ENCODE data around the gene UBE2G2.
"Not testable (repeated sequence)": the region's sequence is repeated elsewhere in the genome, so short reads cannot be mapped to it uniquely, and the experiment has no call there.

UBE2G2 gene

DNA sequence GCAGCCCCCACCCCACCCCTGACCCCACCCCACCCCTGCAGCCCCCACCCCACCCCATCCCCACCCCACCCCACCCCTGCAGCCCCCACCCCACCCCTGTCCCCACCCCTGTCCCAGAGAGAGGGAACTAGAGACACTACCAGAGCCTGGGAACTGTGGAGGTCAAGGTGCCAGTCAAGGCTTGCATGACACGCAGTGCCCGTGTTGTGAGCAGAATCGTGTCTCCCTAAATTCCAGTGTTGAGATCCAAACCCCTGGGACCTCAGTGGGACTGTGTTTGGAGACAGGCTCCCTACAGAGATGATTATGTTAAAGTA is 34.7 kb upstream of the UBE2G2 start:
- DNase-seq (ENCODE audit: low read depth, low spot score): no peak

DNA sequence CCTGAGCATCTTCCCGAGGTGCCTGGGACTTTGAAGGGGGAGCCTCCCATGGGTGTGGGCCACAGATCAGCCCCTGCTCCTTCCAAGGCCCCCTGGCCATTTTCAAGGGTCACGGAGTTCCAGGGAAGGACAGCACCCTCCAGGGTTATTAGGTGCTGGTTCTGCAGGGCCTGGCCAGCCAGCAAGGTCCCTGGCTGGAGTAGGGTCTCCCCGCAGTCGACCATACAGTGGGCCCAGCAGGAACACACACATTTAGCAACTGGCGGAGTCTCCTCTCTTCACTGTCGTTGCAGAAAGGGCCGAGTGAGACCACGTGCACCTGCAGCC is 34.0 kb upstream of the UBE2G2 start:
- DNase-seq (ENCODE audit: low read depth, low spot score): no peak

DNA sequence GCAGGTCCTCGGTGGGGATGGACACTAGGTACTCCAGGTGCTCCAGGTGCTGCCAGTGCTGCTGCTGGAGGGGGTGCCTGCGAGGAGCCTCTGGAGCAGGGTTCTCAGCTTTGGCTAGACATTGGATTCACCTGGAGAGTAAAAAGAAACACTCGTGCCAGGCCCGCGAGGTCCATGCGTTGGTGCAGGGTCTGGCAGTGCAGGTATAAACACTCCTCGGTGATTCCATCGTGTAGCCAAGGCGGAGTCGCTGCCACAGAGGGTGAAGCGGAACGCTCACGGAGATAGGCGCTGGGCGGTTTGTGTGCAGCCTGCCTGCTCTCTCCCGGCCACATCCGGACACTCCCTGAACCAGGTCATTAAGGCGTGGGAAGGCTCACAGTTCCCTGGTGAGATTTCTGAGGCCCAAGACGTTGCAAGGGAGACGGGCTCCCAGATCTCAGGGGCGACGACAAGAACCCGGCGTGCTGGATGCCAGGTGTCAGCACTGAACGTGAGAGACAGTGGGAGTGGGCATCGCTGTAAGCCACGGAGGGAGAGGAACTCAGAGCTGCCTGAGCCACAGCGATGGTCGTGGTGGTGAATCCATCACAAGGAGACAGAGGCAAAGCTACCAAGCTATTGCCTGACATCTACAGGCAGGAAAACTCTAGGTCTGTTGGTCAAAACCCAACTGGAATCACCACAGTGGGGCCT is 33.5 kb upstream of the UBE2G2 start:
- no peak for DNase-seq (ENCODE audit: low read depth, low spot score)

DNA sequence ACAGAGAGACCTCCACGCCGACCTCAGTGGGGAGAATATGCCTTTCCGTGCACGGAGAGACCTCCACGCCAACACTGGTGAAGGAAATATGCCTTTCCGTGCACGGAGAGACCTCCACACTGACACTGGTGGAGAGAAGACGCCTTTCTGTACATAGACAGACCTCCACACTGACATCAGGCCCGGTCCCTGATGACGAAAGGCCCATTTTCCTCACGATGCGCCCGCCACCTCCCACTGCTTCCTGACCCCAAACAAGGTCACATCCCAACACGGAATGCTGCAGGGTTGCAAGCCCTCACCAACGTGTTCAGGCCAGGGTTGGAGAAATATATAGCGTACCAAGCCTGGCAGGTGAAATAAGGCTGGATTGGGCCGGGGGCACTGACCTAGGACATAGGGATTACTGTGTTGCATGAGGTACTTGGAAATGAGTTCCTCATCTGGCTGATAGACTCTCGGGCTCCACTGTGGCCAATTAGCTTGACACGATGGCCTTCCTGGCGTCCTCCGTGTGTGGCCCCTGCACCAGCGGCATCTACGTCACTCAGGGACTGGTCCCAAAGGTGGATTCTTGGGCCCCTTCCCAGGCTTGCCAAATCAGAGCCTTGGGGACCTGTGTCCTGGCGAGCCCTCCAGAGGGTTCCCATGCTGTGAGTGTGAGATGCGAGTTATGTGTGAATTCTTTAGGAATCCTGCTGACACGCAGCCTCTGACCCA is 32.8 kb upstream of the UBE2G2 start:
- DNase-seq (ENCODE audit: low read depth, low spot score): no peak

DNA sequence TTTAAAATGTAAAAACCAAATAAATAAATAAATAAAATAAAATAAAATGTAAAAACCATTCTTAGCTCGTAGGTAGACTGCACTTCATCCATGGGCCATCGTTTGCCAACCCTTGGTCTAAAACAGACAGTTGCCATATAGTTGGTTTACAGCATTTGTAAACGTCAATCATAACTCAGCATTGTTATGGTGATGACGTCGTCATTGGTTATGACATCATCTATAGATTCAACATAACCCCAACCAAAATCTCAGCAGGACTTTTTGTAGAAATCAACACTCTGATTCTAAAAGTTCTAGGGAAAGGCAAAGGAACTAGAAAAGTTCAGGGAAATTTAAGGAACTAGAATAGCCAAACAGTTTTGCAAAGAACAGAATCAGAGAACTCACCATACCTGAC is 32.0 kb upstream of the UBE2G2 start:
- no peak for DNase-seq (ENCODE audit: low read depth, low spot score)

DNA sequence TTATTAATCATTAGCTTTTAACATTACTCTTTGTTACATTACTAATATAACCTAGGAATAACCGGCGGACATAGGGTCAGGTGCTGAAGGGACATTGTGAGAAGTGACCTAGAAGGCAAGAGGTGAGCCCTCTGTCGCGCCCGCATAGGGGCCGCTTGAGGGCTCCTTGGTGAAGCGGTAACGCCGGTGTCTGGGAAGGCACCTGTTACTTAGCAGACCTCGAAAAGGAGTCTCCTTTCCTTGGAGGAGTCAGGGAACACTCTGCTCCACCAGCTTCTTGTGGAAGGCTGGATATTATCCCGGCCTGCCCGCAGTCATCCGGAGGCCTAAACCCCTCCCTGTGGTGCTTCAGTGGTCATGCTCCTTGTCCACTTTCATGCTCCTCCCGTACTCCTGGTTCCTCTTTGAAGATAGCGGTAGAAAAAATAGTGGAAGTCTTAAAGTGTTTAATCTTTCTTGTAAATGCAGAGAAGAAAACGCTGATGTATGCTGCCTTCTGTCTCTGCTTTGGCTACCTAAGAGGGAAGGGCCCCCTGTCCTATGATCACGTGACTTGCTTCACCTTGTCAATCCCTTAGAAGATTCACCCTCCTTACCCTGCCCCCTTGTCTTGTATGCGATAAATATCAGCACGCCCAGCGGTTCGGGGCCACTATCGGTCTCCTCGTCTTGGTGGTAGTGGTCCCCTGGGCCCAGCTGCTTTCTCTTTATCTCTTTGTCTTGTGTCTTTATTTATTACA is 31.1 kb upstream of the UBE2G2 start:
- not testable (repeated sequence) for DNase-seq (ENCODE audit: low read depth, low spot score)

DNA sequence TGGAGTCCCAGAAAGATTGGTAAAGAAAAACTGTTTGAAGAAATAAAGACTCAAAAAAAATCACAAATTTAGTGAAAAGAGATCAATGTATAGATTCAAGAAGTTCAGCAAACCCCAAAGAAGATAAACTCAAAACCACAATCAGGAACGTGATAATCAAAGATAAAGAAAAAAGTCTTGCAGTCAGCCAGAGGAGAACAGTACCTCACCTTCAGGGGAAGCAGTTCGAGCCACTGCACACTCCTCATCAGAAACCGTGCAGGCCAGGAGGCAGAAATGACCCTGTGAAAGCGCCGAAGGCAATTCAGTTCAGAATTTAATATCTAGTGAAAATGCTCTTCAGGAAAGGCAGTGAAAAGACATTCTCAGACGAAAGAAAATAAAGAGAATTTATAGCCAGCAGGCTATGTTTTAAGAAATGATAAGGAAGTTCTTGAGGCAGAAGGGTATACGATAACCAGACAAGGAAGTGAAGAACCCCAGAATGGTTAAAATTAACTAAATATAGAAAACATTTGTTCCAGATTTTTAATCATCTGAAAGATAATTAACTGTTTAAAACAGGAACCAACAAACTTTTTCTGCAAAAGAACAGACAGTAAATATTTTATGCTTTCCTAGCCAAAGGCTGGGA is 29.7 kb upstream of the UBE2G2 start:
- no peak for DNase-seq (ENCODE audit: low read depth, low spot score)

DNA sequence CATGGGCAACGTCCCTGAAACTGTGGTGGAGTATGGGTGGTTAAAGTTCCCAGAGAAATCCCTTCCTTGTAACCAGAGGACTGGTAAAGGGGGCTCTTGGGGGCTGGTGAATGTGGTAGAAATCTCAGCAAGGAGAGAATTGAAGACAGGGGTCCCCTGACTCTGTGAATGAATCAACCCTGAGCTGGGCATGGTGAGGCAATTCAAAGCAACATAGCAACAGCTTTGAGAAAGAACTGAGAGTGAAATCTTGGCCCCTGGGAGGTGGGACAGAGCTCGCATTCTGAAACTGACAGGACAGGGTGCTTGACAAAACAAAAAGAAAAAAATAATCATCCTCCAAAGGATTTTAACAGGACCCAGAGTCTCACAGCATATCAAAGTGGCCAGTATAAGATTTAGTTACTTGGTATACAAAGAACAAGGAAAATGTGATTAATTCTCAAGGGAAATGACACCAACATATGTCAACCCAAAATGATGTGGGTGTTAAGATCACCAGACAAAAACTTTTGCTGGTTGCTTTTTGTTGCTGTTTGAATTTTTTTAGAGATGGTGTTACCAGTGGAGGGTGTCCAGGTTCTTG is 28.0 kb upstream of the UBE2G2 start:
- DNase-seq (ENCODE audit: low read depth, low spot score): no peak

DNA sequence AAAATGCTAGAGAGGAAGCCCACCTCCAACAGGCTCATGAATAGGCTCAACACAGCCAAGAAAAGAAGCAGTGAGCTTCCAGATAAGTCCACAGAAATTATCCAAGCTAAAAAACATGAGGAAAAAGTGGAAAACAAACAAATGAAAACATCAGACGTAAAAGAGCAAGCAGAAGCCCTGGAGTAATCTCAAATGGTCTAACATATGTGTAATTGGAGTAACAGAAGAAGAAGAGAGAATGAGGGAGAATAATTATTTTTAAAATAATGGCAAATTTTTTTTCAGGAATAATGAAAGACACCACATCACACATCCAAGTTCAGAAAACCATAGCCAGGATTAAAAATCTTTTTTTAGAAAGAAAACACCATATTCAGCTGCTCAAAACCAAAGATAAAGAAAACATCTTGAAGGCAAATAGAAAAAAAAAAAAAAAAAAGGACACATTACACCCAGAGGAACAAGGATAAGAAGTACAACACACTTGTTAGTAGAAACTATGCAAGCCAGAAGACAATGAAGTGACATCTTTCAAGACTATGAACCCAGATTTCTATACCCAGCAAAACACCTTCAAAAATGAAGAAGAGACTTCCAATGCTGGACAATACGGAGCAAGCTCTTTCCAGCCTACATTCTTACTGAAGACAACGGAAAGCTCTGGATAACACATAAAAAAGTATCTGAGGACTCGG is 26.9 kb upstream of the UBE2G2 start:
- DNase-seq (ENCODE audit: low read depth, low spot score): no peak

DNA sequence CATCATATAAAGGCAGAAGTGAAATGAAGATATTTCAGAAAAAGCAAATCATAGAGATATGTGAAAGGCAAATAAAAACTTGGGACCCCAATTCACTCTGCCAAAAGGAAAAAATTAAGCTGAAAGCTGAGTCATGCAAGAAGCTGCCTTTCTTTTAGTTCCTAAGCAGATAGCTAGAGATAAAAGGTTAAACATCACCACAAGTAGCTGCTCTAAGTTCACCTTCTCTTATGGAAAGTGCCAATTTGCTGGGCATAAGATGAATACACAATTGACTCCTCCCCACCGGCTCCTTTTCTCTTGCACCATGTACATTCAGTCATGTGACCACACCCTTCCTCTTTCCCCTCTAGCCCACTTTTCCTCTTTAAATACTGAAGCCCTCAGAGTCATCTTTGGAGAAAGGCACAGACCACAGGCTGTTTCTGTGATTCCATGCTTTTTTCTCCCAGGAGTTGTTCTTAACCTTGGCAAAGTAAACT is 21.6 kb upstream of the UBE2G2 start:
- no peak for DNase-seq (ENCODE audit: low read depth, low spot score)

DNA sequence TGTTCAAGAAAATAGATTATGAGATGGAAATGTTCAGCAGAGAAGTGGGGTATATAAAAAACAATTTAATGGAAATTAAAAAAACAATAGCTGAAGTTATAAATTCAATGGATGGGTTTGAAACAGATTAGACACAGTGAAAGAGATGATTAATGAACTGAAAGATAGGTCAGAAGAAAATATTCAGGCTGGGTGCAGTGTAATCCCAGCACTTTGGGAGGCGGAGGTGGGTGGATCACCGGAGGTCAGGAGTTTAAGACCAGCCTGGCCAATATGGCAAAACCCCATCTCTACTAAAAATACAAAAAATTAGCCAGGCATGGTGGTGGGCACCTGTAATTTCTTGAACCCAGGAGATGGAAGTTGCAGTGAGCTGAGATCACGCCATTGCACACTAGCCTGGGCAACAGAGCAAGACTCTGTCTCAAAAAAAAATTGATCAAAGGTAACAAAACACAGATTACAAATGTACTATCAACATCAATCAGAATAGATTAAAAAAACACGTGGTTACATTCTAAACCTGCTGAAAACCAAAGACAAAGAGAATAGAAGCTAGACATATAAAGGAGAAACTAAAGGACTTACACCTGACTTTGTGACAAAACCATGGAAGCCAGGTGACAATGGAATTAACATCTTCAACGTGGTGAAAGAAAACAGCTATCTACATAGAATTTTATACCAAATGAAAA is 21.0 kb upstream of the UBE2G2 start:
- DNase-seq (ENCODE audit: low read depth, low spot score): no peak

DNA sequence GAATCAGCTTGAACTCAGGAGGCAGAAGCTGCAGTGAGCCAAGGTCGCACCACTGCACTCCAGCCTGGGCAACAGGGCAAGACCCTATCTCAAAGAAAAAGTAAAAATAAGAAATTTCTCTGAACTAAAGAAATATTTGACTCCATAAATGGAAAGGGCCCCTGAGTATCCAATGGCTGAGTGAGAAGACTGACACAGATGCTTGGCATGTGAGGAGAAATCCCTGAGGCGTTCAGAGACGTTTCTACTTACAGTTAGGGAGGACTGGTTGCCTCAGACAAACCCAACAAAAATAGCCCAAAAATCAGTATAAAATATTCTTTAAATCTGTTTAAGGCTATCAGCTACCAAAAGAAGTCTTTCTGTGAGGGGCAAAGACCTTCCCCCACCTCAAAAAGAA is 19.2 kb upstream of the UBE2G2 start:
- no peak for DNase-seq (ENCODE audit: low read depth, low spot score)

DNA sequence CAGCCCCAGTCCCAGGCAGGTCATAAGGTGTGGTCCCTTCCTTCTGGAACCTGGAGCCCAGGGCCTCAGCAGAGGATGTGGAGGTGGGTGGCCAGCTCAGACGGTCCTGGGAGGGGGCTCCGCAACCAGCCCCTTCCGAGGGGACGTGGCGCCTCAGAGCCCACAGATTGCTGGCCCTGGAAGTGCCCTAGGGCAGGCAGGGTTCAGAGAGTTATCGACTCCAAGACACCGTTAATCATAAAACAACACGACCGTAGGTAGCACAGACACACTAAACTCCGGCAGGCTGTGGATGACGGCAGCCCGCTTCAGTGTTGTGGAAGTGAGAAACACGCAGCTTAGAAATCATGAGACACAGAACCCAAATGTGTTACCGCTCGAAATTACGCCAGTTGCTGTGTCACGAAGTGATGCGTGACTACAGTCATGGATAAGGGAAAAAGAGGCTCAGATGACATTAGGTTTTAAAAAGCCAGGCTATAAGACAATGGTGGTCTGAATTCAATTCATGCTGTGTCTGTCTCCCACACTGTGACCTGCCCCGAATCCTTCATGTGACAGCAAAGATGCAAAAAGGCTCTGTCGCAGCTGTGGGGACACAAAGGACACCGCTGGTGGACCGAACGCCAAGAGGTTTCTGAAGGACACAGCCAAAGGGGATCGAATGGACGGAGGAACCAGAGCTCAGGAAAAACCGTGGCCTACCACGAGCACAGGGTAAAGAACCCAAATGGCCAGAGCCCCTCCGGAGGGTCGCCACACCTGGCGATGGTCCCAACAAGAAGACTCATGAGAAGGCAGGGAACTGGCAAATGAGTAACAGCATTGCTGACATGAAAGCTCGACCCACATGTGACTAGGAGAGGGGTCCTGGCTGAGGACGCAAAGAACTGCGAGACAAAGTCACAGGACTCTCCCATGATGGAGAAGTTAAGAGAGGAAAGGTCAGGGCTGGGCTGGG is 17.9 kb upstream of the UBE2G2 start:
- no peak for DNase-seq (ENCODE audit: low read depth, low spot score)

DNA sequence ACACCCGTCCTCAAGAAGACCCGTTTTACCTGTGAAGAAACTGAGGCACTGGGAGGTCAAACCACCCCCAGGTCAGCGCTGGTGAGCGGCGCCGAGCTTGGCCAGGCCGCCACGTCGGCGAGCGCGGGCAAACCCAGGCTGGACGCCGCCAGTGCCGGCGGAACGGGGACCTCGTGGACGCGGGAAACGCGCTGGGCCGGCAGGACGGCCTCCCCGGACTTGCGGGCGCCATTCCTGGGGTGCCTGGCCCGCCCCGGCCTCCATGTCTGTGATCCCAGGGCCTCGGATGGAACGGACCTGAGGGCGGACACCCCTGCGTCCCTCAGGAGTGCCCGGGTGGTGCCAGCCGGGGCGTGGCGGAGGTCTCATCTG is 17.0 kb upstream of the UBE2G2 start:
- no peak for DNase-seq (ENCODE audit: low read depth, low spot score)

DNA sequence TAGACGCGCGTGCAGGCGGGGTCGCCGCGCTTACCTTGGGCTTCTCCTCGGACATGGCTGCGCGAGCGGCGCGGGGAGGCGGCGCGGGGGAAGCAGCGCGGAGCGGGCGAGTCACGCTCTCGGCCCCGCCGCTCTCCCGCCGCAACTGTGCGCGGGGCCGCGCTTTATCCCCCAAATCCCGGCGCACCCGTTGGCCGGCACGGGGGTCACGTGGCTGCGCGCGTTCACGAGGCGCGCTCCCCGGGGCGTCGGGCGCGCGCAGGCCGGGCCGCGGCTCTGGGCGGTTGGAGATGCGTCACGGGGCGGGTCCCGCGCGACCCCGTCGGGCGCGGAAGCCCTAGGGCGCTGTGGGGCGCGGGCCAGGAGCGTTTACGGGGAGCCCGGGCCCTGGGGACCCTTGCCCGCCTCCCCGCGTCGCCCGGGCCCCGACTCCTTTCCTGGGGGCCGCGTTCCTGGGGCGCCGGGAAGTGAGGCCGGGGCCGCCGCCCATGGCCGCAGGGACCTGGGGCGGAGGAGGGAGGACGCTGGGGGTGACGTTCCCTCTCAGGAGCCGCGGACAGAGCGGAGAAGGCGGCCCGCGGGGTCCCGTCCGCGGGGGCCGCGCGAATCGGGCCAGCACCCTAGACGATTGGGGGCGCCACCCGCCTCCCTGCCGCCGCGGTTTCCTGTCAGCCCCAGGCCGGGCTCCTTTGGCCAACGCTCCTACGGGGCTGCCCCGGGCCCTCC is 16.5 kb upstream of the UBE2G2 start, which contains the start of gene SUMO3:
TSS of gene SUMO3 (minus strand) at position 149 of the 726 bp plus-strand sequence. CDS start at position 55, 94 bp downstream.
- peak; percentile 61 for DNase-seq (ENCODE audit: low read depth, low spot score)

DNA sequence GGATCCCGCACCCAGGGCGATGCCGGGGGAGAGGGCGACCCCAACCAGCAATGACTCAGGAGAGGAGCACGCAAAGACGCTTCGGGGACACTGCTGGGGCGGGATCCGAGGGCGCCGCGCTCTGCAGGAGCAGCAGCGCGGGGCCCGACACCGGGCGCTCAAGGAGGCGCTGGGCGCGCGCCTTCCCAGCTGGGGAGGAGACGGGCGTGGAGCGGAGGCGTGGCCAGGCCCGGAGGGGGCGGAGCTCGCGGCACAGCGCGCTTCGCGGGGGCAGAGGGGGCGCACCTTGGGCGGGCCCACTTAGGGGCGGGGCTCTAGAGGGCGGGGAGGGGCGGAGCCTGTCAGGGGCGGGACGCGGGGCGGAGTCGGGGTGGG is 15.9 kb upstream of the UBE2G2 start:
- peak; percentile 58 for DNase-seq (ENCODE audit: low read depth, low spot score)

DNA sequence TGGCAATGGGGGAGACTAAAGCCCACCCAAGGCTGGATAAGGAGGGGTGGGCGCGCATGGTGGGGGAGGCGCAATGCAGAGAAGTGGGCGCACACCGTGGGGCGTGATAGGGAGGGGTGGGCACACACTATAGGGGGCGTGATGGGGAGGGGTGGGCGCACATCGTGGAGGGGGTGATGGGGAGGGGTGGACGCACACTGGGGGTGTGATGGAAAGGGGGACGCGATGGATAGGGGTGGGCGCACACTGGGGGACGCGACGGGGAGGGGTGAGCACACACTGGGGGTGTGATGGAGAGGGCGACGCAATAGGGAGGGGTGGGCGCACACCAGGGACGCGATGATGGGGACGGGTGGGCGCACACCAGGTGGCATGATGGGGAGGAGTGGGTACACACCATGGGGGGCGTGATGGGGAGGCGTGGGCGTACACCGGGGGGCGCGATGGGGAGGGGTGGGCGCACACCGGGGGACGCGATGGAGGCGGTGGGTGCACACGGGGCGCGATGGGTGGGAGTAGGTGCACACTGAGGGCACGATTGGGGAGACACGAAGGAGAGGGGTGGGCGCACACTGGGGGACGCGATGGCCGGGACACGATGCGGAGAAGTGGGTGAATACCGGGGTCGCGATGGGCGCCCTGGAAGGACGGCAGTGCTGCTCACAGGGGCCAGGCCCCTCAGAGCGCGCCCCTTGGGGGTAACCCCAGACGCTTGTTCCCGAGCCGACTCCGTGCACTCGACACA is 15.3 kb upstream of the UBE2G2 start:
- no peak for DNase-seq (ENCODE audit: low read depth, low spot score)
